Measurements from ENCODE around the gene DCBLD1.

- no peak for TF ChIP-seq CTCF (IDR thresholded peaks at IDR 0.05)
- no peak for TF ChIP-seq POLR2AphosphoS5 (IDR thresholded peaks at IDR 0.05)
- TF ChIP-seq POLR2A (IDR thresholded peaks at IDR 0.05) = no peak
These were observed 64.2 kb downstream of the DCBLD1 start for GRCh38 chr6:117546674-117547073.

Data from prostate gland (tissue), 2 donors.